Osteocyte (in vitro differentiated cells): ENCODE results near the gene SLC9A5. TPM values are rescaled to one million over a fixed set of nuclear protein-coding genes. Genes with fewer than 3 reads are reported as not detected.

Experiments used
- DNase-seq: peaks from one replicate; pipeline ENCODE4 v3.0.0; 2021; ENCODE audit warnings: mixed read lengths; ENCODE audit not compliant: unreplicated experiment; ENCODE audit errors: extremely low spot score
- H3K27ac Mint-ChIP-seq: one replicate; pipeline ENCODE4 v1.8.0; 2021; ENCODE audit warnings: mild to moderate bottlenecking, mixed read lengths; ENCODE audit not compliant: unreplicated experiment
- H3K27me3 Mint-ChIP-seq: one replicate; pipeline ENCODE4 v1.8.0; 2021; ENCODE audit warnings: mixed read lengths; ENCODE audit not compliant: unreplicated experiment
- H3K36me3 Mint-ChIP-seq: one replicate; pipeline ENCODE4 v1.8.0; 2021; ENCODE audit warnings: mixed read lengths; ENCODE audit not compliant: unreplicated experiment
- H3K4me1 Mint-ChIP-seq: one replicate; pipeline ENCODE4 v1.8.0; 2021; ENCODE audit warnings: mixed read lengths; ENCODE audit not compliant: unreplicated experiment
- H3K4me3 Mint-ChIP-seq: one replicate; pipeline ENCODE4 v1.8.0; 2021; ENCODE audit warnings: mild to moderate bottlenecking, moderate library complexity, mixed read lengths; ENCODE audit not compliant: unreplicated experiment
- H3K9me3 Mint-ChIP-seq: one replicate; pipeline ENCODE4 v1.8.0; 2021; ENCODE audit warnings: mixed read lengths; ENCODE audit not compliant: unreplicated experiment
- long read RNA-seq: library from polyadenylated mRNA; unstranded; transcript quantifications from one replicate; pipeline ENCODE4 v2.0.0, GENCODE V29; 2021
- total RNA-seq: library from RNA; stranded (reverse); gene quantifications from 2 replicates; pipeline ENCODE4 v1.2.1, GENCODE V29; 2021
- TF ChIP-seq, protein P1 (sequence below): fragments of 200-600 bp; sonication (generic); IDR thresholded peaks from 2 replicates; pipeline ENCODE4 v1.5.0; 2021; ENCODE audit warnings: antibody characterized with exemption, mild to moderate bottlenecking, moderate library complexity

SLC9A5 gene, protein sequence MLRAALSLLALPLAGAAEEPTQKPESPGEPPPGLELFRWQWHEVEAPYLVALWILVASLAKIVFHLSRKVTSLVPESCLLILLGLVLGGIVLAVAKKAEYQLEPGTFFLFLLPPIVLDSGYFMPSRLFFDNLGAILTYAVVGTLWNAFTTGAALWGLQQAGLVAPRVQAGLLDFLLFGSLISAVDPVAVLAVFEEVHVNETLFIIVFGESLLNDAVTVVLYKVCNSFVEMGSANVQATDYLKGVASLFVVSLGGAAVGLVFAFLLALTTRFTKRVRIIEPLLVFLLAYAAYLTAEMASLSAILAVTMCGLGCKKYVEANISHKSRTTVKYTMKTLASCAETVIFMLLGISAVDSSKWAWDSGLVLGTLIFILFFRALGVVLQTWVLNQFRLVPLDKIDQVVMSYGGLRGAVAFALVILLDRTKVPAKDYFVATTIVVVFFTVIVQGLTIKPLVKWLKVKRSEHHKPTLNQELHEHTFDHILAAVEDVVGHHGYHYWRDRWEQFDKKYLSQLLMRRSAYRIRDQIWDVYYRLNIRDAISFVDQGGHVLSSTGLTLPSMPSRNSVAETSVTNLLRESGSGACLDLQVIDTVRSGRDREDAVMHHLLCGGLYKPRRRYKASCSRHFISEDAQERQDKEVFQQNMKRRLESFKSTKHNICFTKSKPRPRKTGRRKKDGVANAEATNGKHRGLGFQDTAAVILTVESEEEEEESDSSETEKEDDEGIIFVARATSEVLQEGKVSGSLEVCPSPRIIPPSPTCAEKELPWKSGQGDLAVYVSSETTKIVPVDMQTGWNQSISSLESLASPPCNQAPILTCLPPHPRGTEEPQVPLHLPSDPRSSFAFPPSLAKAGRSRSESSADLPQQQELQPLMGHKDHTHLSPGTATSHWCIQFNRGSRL
- total RNA-seq: 4.2 and 4.4 TPM in 2 replicates
- long read RNA-seq, partial matches to known transcripts: 1 of 4 reads
- long read RNA-seq, other reads (novel, unspliced or antisense): 3 of 4 reads

GRCh38 chr16:67248401-67249177 is at the start of gene SLC9A5:
SLC9A5 (plus strand) TSS chr16:67248979; CDS start chr16:67249015, 36 bp downstream.
- no peaks in the 10 kb centered on the region for H3K36me3 Mint-ChIP-seq
- peak within 1 kb of the TSS; percentile 95 for H3K27ac Mint-ChIP-seq
- H3K4me3 Mint-ChIP-seq: peak within 1 kb of the TSS; percentile 85
- TF ChIP-seq, protein P1, sequence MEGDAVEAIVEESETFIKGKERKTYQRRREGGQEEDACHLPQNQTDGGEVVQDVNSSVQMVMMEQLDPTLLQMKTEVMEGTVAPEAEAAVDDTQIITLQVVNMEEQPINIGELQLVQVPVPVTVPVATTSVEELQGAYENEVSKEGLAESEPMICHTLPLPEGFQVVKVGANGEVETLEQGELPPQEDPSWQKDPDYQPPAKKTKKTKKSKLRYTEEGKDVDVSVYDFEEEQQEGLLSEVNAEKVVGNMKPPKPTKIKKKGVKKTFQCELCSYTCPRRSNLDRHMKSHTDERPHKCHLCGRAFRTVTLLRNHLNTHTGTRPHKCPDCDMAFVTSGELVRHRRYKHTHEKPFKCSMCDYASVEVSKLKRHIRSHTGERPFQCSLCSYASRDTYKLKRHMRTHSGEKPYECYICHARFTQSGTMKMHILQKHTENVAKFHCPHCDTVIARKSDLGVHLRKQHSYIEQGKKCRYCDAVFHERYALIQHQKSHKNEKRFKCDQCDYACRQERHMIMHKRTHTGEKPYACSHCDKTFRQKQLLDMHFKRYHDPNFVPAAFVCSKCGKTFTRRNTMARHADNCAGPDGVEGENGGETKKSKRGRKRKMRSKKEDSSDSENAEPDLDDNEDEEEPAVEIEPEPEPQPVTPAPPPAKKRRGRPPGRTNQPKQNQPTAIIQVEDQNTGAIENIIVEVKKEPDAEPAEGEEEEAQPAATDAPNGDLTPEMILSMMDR: peak; percentile 29
- no peaks in the 10 kb centered on the region for H3K9me3 Mint-ChIP-seq
- peaks cover 43% of the 10 kb centered on the region for H3K4me1 Mint-ChIP-seq
- DNase-seq: no peak
- H3K27me3 Mint-ChIP-seq: no peaks in the 10 kb centered on the region

GRCh38 chr16:67199011-67199807 is 49.6 kb upstream of the SLC9A5 start, which contains the start of gene ELMO3:
ELMO3 (plus strand) TSS chr16:67199131; CDS start chr16:67199327, 196 bp downstream.
- Mint-ChIP-seq H3K4me3 (no peak within 1 kb of the TSS), H3K9me3 (no peaks in the 10 kb centered on the region), H3K27me3 (no peaks in the 10 kb centered on the region), H3K4me1 (peaks cover 7% of the 10 kb centered on the region), H3K36me3 (peaks cover 25% of the 10 kb centered on the region), H3K27ac (peak within 1 kb of the TSS; percentile 38)
- no peak for DNase-seq
- TF ChIP-seq, protein P1: peak; percentile 29

GRCh38 chr16:67199808-67200198 is 49.0 kb upstream of the SLC9A5 start:
- DNase-seq: no peak
- no peaks in the 10 kb centered on the region for H3K27me3 Mint-ChIP-seq
- H3K27ac Mint-ChIP-seq: no peak overlapping the region
- H3K9me3 Mint-ChIP-seq: no peaks in the 10 kb centered on the region
- H3K36me3 Mint-ChIP-seq: peaks cover 26% of the 10 kb centered on the region
- TF ChIP-seq, protein P1: no peak
- H3K4me1 Mint-ChIP-seq: peaks cover 7% of the 10 kb centered on the region
- no peak overlapping the region for H3K4me3 Mint-ChIP-seq

DNA sequence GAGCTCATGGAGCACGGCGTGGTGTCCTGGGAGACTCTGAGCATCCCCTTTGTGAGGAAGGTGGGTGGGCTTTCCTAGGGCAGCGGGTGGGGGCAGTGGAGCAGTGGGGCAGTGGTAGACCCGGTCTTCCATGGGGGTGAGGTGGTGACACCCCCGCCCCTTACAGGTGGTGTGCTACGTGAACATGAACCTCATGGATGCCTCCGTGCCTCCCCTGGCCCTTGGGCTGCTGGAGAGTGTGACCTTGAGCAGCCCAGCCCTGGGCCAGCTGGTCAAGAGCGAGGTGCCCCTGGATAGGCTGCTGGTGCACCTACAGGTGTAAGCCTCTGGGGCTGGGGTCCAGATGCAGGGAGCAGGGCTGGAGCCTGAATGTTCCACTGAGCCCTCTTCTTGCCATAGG is 48.3 kb upstream of the SLC9A5 start:
- no peaks in the 10 kb centered on the region for H3K9me3 Mint-ChIP-seq
- H3K27ac Mint-ChIP-seq: no peak overlapping the region
- H3K4me3 Mint-ChIP-seq: no peak overlapping the region
- peaks cover 25% of the 10 kb centered on the region for H3K36me3 Mint-ChIP-seq
- DNase-seq: no peak
- H3K4me1 Mint-ChIP-seq: peaks cover 7% of the 10 kb centered on the region
- H3K27me3 Mint-ChIP-seq: no peaks in the 10 kb centered on the region
- TF ChIP-seq, protein P1: no peak
